Ovary (tissue), 9 donors: ENCODE measurements around the gene ITPR2. TPM values are rescaled to one million over a fixed set of nuclear protein-coding genes. Genes with fewer than 3 reads are reported as not detected.

ENCODE experiments used
- DNase-seq, 5 donors: peaks; one replicate each; pipeline ENCODE4 v3.0.0-alpha.2; 2019 to 2020
- H3K27ac ChIP-seq, 2 donors: fragments of 200-600 bp; one replicate each; pipeline versions ENCODE4 v1.5.1 to v1.8.0; 2019 to 2022
- H3K27me3 ChIP-seq: fragments of 200-600 bp; one replicate; pipeline ENCODE4 v1.8.0; 2022
- H3K36me3 ChIP-seq: fragments of 200-600 bp; sonication (generic); one replicate; pipeline ENCODE4 v1.5.1; 2019
- H3K4me1 ChIP-seq: one replicate; pipeline ENCODE4 v1.8.1; 2013; ENCODE audit warnings: mild to moderate bottlenecking, moderate library complexity; ENCODE audit not compliant: insufficient read depth
- H3K4me3 ChIP-seq: fragments of 200-600 bp; sonication (generic); one replicate; pipeline ENCODE4 v1.5.1; 2017
- H3K9me3 ChIP-seq, 2 donors: fragments of 200-600 bp in 1 of 2; sonication (generic) in 1 of 2; one replicate each; pipeline versions ENCODE4 v1.5.1 to v1.8.1; 2013 to 2019; ENCODE audit warnings: mild to moderate bottlenecking in 1 of 2, moderate library complexity in 1 of 2
- CTCF ChIP-seq, 3 donors: fragments of 450-650 bp in 2 of 3; fragments of 200-600 bp in 1 of 3; IDR thresholded peaks; one replicate each; pipeline versions ENCODE4 v1.5.1 to v1.8.0; 2016 to 2022; ENCODE audit warnings: antibody characterized with exemption in 3 of 3, mild to moderate bottlenecking in 1 of 3
- EP300 ChIP-seq: sonication (generic); formaldehyde crosslinking; IDR thresholded peaks from one replicate; pipeline ENCODE4 v1.6.1; 2017; ENCODE audit warnings: antibody characterized with exemption
- POLR2A ChIP-seq: fragments of 450-650 bp; IDR thresholded peaks from one replicate; pipeline ENCODE4 v1.6.1; 2017; ENCODE audit warnings: antibody characterized with exemption, mild to moderate bottlenecking, moderate library complexity
- WGBS, 3 donors: extraction: QIAGEN DNeasy Blood & Tissue Kit in 1 of 3; methylation state at CpG; one replicate each; pipeline versions ENCODE4 v1.1.5 to v1.1.7; 2013 to 2017; 5-methylcytosine and 5-hydroxymethylcytosine counted together
- intact Hi-C, 4 donors: fragments of 100-400 bp; cut with DNase I; formaldehyde crosslinking; loops; one replicate each; pipeline versions ENCODE4 v1.11.0 to v1.15.1; 2022 to 2023
- polyA plus RNA-seq, 2 donors: library from polyadenylated mRNA; stranded (reverse); fragments of 200-250 nt in 1 of 2; fragments of 350-450 nt in 1 of 2; fragmentation: Illumina TruSeq in 1 of 2; extraction: RNeasy Lipid Tissue Mini Kit (QIAGEN cat#74804) in 1 of 2; gene quantifications; one replicate each; pipeline ENCODE4 v1.2.3, GENCODE V29; 2013 to 2014
- total RNA-seq, 7 donors: library from RNA; depleted of rRNA in 2 of 7; stranded (reverse); fragments of >200 nt in 2 of 7; fragmentation: NEBNext Ultra II Directional in 3 of 7; extraction: Animal tissue kit (Norgen Biotek cat#: 25700) in 3 of 7; gene quantifications; one replicate each; pipeline versions ENCODE4 v1.1.0 to v1.2.4, GENCODE V29; 2016 to 2023
- donor health status: DM: no; HTN: no; CAD: no; lungs with moderate emphysema.
- donor health status: DM: no; HTN: no; CAD: no.
- donor health status: Bipolar disorder and iron deficiency.
- donor health status: DM: yes; HTN: yes; CAD: no.
- donor health status: DM: no; HTN: no; CAD: no.
- donor health status: DM: yes; HTN: yes; CAD: no.

The ITPR2 gene
- total and polyA plus RNA-seq, 9 donors = 5.9 to 51.1 (median 32.9) TPM

DNA sequence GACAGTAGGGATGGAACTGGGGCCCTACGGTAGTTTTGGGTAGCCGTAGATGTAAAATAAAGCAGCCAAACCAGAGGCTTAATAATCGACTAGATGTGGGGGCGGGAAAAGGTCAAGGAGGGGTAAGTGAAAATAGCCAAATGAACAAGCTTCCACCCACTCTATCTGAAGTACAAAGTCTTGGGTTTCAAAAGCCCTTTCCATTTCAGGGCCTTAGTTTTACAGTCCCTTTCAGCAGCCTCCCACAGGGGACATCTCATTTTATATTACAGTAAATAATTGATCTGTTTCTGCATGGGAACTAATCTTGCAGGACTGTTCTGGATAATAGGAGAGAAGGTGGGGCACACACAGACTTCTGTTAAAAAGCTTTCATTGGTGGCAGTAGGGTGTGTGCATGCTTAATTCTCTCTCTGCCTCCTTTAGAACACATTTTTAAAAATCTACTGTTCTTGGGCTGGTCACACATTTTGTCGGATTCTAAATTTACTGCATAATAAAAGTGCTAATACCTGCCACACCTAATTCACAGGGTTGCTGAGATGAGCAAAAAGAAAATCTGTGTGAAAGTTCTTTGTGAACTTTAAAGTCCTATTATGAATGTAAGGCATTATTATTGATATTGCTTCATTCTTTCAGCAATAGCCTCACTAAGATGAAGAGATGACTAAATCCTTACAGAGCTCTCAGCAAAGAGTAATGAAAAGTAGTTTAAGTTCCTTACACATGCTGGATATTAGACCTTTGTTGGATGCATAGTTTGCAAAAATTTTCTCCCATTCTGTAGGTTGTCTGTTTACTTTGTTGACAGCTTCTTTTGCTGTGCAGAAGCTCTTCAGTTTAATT, 104.6 kb downstream of the ITPR2 start:
- no peaks in the 10 kb centered on the region for H3K27me3 ChIP-seq
- WGBS, 3 donors = 61 to 69% (median 67%) methylated on average over 5 of the region's 5 CpGs
- no peak for TF ChIP-seq EP300
- no peak for TF ChIP-seq POLR2A
- no peak for TF ChIP-seq CTCF (IDR thresholded peaks at IDR 0.05)

GRCh38 chr12:26727482-26728204, 105.4 kb downstream of the ITPR2 start:
- 90 to 92% (median 90%) methylated on average over 13 of the region's 13 CpGs for WGBS, 3 donors

More for the DNA sequence above, 104.6 kb downstream of the ITPR2 start:
- H3K27ac ChIP-seq = no peak overlapping the region
- intact Hi-C loops = no loop called here
- DNase-seq = no peak
- H3K4me3 ChIP-seq = no peak overlapping the region
- peaks cover 5% of the 10 kb centered on the region for H3K4me1 ChIP-seq
- H3K9me3 ChIP-seq = no peaks in the 10 kb centered on the region
- no peaks in the 10 kb centered on the region for H3K36me3 ChIP-seq

GRCh38 chr12:26726956-26727355, 106.0 kb downstream of the ITPR2 start:
- peaks cover 8% of the 10 kb centered on the region for H3K4me1 ChIP-seq
- H3K36me3 ChIP-seq = no peaks in the 10 kb centered on the region
- intact Hi-C loops = no loop called here
- no peak for DNase-seq
- TF ChIP-seq CTCF (IDR thresholded peaks at IDR 0.05) = no peak
- no peaks in the 10 kb centered on the region for H3K27me3 ChIP-seq
- H3K9me3 ChIP-seq = no peaks in the 10 kb centered on the region
- H3K4me3 ChIP-seq = no peak overlapping the region
- H3K27ac ChIP-seq = no peak overlapping the region
- 34 to 51% (median 42%) methylated on average over 2 of the region's 2 CpGs for WGBS, 3 donors

More at GRCh38 chr12:26727482-26728204, 105.4 kb downstream of the ITPR2 start:
- intact Hi-C loops = no loop called here
- Histone ChIP-seq H3K27me3 (no peaks in the 10 kb centered on the region), H3K4me1 (peaks cover 8% of the 10 kb centered on the region), H3K9me3 (no peaks in the 10 kb centered on the region), H3K27ac (no peak overlapping the region), H3K36me3 (no peaks in the 10 kb centered on the region), H3K4me3 (no peak overlapping the region)
- no peak for TF ChIP-seq POLR2A
- no peak for DNase-seq

DNA sequence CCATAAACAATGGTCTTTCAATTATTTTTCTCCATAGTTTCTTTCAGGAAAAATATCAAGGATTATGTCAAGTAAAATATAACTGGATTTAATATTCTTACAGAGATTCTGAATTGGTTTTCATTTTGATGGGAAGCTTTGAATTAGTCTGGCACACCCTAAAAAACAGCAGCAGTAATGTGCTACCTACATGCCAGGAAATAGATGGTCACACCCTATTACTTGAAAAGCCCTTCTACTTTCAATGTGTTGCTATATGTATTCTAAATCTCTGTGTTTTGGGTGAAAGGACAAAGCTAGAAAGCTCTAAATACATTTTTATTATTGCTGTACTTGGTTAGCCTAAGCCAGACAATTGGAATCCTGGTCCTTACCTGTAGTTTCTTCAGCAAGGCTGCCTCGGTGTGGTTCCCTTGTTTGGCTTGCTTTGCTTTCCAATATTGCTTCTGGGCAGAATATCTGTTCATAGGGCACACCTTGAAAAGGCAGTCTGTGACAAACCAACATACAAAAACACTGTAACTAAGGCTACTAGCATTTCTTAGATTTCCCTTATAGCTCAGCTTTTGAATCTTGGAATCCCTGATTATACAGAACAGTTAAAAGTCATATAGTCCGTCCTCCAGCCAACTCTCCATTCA, 107.6 kb downstream of the ITPR2 start:
- H3K36me3 ChIP-seq = no peaks in the 10 kb centered on the region
- intact Hi-C loops = no loop called here
- no peak for DNase-seq
- H3K27ac ChIP-seq = no peak overlapping the region
- WGBS, 3 donors = 92 to 96% (median 93%) methylated on average over 2 of the region's 2 CpGs
- no peaks in the 10 kb centered on the region for H3K9me3 ChIP-seq
- no peak overlapping the region for H3K4me3 ChIP-seq
- H3K4me1 ChIP-seq = peaks cover 4% of the 10 kb centered on the region
- TF ChIP-seq CTCF (IDR thresholded peaks at IDR 0.05) = no peak
- no peak for TF ChIP-seq POLR2A
- no peak for TF ChIP-seq EP300
- H3K27me3 ChIP-seq = no peaks in the 10 kb centered on the region
